ENCODE measurements around the gene PFKFB3.

DNA sequence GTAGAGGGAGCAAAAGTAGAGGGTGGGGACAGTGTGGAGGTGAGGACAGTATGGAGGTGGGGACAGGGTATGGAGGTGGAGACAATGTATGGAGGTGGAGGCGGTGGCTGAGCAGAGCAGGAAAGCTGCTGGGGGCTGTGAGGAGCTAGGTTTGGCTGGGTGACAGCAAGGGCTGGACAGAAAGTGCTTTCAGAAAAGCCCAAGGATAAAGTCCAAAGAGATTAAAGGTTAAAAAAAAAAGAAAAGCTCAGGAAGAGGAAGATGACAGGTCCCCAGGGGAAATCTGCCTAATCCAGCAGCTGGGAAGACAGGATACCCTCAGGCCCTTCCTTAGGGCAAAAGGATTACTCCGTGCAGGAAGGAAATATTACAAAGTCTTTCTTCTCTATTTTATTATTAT is 32.1 kb upstream of the PFKFB3 start:
- TF ChIP-seq, protein P1, sequence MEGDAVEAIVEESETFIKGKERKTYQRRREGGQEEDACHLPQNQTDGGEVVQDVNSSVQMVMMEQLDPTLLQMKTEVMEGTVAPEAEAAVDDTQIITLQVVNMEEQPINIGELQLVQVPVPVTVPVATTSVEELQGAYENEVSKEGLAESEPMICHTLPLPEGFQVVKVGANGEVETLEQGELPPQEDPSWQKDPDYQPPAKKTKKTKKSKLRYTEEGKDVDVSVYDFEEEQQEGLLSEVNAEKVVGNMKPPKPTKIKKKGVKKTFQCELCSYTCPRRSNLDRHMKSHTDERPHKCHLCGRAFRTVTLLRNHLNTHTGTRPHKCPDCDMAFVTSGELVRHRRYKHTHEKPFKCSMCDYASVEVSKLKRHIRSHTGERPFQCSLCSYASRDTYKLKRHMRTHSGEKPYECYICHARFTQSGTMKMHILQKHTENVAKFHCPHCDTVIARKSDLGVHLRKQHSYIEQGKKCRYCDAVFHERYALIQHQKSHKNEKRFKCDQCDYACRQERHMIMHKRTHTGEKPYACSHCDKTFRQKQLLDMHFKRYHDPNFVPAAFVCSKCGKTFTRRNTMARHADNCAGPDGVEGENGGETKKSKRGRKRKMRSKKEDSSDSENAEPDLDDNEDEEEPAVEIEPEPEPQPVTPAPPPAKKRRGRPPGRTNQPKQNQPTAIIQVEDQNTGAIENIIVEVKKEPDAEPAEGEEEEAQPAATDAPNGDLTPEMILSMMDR (IDR thresholded peaks at IDR 0.05) = no peak
- TF ChIP-seq POLR2AphosphoS5 (IDR thresholded peaks at IDR 0.05) (no peak), POLR2A (IDR thresholded peaks at IDR 0.05) (no peak)

Data from gastroesophageal sphincter (tissue), 3 donors.